ENCODE measurements around the gene ZNF311. TPM values are rescaled to one million over a fixed set of nuclear protein-coding genes. Genes with fewer than 3 reads are reported as not detected.

Gene ZNF311
- total and polyA plus RNA-seq, 9 of the 15 experiments (the other 6 are each of a cell fraction or from before 2014, with no cell fraction given), result 5.1 to 10.0 (median 7.5) TPM

GRCh38 chr6:29005183-29005885 is at the start of gene ZNF311 (continued):
- TF ChIP-seq AFF1 (IDR thresholded peaks at IDR 0.05; ENCODE audit: low read depth in 1 of 2, partially characterized antibody in 2 of 2), result peak in 1 of 2 experiments; percentile 80
- no peak for TF ChIP-seq DNMT1 (IDR thresholded peaks at IDR 0.05)
- TF ChIP-seq EP300 (IDR thresholded peaks at IDR 0.05; ENCODE audit: low read length), result peak; percentile 30; the same call in 1 of the 2 replicates
- TF ChIP-seq RHOXF2B (CRISPR knock-in tag; conservative IDR thresholded peaks at IDR 0.05), result no peak
- TF ChIP-seq PHF8 (IDR thresholded peaks at IDR 0.05; ENCODE audit: borderline replicate concordance, low read length), result peak; percentile 85
- TF ChIP-seq, protein P1, sequence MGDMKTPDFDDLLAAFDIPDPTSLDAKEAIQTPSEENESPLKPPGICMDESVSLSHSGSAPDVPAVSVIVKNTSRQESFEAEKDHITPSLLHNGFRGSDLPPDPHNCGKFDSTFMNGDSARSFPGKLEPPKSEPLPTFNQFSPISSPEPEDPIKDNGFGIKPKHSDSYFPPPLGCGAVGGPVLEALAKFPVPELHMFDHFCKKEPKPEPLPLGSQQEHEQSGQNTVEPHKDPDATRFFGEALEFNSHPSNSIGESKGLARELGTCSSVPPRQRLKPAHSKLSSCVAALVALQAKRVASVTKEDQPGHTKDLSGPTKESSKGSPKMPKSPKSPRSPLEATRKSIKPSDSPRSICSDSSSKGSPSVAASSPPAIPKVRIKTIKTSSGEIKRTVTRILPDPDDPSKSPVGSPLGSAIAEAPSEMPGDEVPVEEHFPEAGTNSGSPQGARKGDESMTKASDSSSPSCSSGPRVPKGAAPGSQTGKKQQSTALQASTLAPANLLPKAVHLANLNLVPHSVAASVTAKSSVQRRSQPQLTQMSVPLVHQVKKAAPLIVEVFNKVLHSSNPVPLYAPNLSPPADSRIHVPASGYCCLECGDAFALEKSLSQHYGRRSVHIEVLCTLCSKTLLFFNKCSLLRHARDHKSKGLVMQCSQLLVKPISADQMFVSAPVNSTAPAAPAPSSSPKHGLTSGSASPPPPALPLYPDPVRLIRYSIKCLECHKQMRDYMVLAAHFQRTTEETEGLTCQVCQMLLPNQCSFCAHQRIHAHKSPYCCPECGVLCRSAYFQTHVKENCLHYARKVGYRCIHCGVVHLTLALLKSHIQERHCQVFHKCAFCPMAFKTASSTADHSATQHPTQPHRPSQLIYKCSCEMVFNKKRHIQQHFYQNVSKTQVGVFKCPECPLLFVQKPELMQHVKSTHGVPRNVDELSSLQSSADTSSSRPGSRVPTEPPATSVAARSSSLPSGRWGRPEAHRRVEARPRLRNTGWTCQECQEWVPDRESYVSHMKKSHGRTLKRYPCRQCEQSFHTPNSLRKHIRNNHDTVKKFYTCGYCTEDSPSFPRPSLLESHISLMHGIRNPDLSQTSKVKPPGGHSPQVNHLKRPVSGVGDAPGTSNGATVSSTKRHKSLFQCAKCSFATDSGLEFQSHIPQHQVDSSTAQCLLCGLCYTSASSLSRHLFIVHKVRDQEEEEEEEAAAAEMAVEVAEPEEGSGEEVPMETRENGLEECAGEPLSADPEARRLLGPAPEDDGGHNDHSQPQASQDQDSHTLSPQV (IDR thresholded peaks at IDR 0.05), result peak; percentile 90; the same call in 1 of the 2 replicates
- no peak for TF ChIP-seq HNRNPUL1 (IDR thresholded peaks at IDR 0.05; ENCODE audit: low read length)
- peak; percentile 99 for TF ChIP-seq L3MBTL2 (IDR thresholded peaks at IDR 0.05)
- TF ChIP-seq HCFC1 (IDR thresholded peaks at IDR 0.05; ENCODE audit: low read depth, low read length), result peak; percentile 63
- no peak for TF ChIP-seq SAFB (IDR thresholded peaks at IDR 0.05; ENCODE audit: borderline replicate concordance, low read depth, low read length)
- TF ChIP-seq TRIM28 (IDR thresholded peaks at IDR 0.05), result peak; percentile 81
- TF ChIP-seq NCOA2 (IDR thresholded peaks at IDR 0.05; ENCODE audit: partially characterized antibody in 2 of 2), result no peak
- TF ChIP-seq SAP30 (IDR thresholded peaks at IDR 0.05; ENCODE audit: borderline replicate concordance, insufficient read depth, low read depth, low read length, poor library complexity, severe bottlenecking), result peak; percentile 72
- peak; percentile 42 for TF ChIP-seq NFIC (IDR thresholded peaks at IDR 0.05)
- 0 out of 2 replicates have a peak, but pooled peaks have one; percentile 65 for TF ChIP-seq TARDBP (IDR thresholded peaks at IDR 0.05)
- TF ChIP-seq TAF1 (IDR thresholded peaks at IDR 0.05; ENCODE audit: control insufficient read depth, extremely low read depth, insufficient read depth, low read length, severe bottlenecking), result peak; percentile 94
- peak; percentile 96 for TF ChIP-seq GABPA (tag; conservative IDR thresholded peaks at IDR 0.05; ENCODE audit: low read depth)
- TF ChIP-seq SUPT5H (IDR thresholded peaks at IDR 0.05), result peak; percentile 95
- peak; percentile 49 for TF ChIP-seq USF1 (CRISPR knock-in tag; IDR thresholded peaks at IDR 0.05)
- TF ChIP-seq NFRKB (IDR thresholded peaks at IDR 0.05; ENCODE audit: low read depth), result peak; percentile 75
- TF ChIP-seq POLR2A (conservative IDR thresholded peaks at IDR 0.05), result peak; percentile 95
